ENCODE measurements around the gene TMEM69.
"Not testable (repeated sequence)": the region's sequence is repeated elsewhere in the genome, so short reads cannot be mapped to it uniquely, and the experiment has no call there.

Gene TMEM69

DNA sequence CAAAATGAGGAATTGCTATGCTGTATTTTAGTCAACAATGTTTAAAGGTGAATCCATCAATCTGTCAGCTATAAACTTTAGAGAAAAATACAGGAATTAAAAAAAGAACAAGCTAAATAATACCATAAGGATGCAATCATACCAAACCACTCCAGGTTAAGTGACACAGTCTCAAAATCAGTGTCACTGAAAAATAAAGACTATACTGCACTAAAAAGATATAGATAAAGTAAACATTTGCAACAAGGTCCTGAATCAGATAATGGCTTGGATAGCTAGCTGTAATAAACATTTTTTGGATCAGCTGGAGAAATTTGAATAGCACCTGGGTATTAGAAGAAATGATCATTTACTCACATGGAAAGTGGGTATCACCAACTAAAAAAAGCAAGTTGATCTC, 9.5 kb upstream of the TMEM69 start:
- no peak for DNase-seq (ENCODE audit: low read depth)

DNA sequence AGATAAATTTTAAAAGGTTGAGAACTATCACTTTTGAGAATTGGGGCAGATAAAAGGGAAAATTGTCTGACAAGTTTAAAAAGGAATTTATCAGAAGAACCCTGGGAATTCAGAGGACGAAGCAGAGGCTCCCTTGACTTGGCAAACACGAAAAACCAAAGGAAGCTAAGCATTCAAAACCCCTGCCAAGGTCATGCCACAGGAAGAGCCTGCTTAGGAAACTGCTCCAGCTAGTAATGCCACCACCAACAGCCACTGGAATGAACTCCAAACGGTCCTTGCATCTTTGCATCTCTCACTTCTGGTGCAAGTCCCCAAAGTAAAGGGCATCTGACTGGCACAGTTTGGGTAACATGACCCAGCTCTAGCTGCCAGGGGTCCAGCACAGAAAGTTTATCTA, 8.9 kb upstream of the TMEM69 start:
- no peak for DNase-seq (ENCODE audit: low read depth)

DNA sequence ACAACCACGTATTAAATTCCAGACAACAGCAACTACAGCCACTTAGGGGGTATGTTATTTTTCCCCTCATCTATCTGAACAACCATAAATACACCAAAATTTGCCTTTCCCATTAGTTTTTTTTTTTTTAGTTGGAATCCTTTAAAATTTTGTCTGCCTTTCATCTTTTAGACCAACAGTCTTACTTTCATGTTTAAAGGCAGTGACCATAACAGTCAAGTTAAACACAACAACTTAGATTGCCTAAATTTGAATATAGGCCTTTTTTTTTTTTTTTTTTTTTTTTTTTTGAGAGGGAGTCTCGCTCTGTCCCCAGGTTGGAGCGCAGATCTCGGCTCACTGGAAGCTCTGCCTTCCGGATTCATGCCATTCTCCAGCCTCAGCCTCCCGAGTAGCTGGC, 5.0 kb upstream of the TMEM69 start:
- no peak for DNase-seq (ENCODE audit: low read depth)

DNA sequence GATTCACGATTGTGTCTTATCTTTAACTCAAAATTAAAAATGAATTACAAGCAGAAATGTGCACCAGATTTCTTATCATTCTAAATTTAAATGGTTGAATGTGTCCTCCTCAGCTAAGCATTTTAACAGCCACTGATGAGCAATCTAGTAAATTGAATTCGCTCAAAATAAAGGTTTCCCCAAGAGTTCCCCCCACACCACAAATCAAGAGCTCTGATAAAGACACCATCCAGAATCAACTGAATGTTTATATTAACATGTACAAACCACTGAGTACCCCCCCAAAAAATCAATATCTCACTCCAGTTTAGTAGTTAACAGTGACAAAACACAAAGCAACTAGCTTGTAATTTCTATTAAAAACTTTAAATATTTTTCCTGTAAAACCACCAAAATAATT, 3.6 kb upstream of the TMEM69 start:
- no peak for DNase-seq (ENCODE audit: low read depth)

DNA sequence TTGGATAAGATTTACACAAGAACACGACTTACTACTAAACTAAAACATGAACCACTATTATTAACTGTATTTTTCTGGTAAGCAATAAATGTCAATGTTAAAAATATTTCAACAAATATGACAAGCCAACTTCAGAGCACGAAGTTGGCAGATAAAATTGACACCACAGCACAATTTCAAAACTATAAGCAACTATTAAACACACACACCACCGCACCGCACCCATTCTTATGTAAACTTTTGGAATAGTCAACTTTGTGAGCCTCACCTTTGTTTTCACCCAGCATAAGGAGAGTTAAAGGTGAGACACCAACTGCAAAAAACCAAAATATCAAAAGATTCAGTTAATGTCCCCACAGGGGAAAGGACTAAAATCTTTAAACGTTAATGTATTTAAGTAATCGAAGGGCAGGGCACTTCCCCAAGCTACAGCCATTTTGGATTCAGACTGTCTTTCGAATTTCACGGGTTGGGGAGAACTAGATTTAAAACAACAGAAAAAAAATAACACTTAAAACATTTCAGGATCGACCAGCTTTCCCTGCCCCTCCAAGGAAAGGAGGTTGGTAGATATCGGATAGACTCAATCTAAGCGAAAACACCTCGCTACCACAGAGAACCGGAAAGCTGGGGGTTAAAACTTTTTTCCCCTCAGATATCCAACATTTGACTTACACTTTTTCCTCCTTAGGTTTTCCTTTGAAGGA, 2.5 kb upstream of the TMEM69 start:
- no peak for DNase-seq (ENCODE audit: low read depth)

DNA sequence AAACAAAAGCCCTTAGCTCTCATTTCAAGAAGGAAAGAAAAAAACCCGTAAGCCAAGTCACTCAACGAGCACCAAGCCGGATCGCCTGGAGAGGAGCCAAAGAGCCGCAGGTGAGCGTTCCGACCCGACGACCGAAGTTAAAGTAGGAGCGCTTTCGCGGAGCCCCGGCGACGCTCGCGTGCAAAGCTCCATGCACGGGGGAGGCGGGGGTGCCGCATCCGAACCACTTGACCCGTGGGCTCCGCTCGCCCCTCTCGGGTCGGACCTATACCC, 2.0 kb upstream of the TMEM69 start:
- no peak for DNase-seq (ENCODE audit: low read depth)

DNA sequence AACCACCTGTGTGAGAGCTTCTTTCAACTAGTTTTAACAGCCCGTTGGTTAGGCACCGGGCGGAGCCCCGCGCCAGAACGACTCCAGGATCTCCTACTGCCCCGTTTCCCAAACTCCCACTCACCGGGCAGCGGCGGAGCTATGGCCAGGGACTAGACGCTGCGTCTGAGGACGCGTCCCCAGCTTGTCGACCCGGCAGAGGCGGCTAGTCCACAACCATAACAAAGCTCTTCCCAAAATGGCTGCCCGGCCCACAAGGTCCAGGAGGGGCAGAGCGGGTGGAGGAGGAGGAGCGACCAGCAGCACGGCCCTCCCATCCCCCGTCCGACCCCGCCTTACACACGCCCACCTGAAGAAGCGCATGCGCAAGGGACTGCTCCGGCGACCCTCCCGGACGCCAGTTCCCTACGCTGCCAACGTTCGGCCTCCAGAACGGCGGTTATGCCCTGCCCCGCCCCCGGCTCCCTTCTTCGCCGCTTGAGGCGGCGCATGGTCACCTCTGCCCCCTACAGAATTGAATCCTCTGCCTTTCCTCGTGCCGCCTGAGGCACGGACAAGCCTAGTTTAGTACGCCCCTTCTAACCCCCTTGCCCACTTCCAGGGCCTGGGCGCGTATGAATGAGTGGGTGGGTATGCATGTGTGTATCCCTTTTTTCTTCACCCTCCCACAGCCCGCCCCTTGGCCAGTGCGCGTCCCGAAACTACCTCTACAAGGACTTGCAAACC, 1.5 kb upstream of the TMEM69 start, which contains the start of gene GPBP1L1:
TSS of gene GPBP1L1 (minus strand) at position 246 of the 726 bp plus-strand sequence. CDS start 27,446 bp downstream, outside the sequence.
- peak; percentile 93 for DNase-seq (ENCODE audit: low read depth)

DNA sequence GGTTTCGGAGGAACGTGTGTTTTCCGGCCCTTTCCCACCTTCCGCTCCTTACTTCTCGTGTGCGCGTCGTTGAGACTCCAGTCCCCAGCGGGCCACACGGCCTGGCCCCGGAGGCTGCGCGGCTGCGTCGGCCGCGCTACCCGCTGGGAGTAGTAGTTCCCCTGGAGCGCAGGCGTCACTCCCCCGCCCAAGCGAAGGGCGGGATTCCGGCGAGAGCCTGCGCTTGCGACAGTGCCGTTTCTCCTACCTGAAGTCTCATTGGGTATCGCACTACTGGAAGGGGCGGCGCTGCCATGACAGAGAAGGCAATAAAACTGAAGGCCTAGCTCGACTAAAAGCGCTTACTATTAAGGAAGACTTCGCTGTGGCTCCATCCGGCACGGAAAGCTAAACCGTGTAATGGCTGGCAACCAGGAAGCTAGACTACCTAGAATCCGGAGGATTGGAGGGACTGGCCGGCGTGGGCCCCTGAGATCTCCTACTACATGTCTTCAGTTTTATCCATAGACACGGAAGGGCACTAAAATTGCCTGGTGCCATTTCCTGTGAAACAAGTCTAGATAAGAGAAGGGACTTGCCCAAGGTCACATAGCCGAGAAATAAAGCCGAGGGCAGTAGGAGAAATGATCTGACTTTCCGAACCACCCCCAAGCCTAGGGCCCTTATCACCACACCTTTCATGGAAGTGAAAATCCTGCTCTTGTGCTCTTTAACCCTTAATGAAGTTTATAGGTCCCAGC, 797 bp upstream of the TMEM69 start:
- DNase-seq (ENCODE audit: low read depth) = peak; percentile 98

DNA sequence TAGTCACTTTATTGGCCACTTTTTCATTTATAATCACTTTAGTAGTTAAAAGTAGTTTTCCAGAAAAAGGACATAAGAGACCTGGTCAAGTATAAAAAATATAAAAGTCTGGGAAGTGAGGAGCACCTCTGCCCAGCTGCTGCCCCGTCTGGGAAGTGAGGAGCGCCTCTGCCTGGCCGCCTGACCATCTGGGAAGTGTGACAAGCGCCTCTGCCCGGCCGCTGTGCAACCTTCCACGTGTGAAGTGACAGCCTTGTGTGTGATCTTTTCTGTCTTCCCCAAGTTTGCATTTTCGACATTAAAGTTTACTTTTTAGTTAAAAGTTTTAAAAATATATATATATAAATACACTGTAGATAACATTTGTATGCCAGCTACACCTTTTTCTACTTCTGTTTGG, 5.8 kb downstream of the TMEM69 start:
- DNase-seq (ENCODE audit: low read depth) = not testable (repeated sequence)

DNA sequence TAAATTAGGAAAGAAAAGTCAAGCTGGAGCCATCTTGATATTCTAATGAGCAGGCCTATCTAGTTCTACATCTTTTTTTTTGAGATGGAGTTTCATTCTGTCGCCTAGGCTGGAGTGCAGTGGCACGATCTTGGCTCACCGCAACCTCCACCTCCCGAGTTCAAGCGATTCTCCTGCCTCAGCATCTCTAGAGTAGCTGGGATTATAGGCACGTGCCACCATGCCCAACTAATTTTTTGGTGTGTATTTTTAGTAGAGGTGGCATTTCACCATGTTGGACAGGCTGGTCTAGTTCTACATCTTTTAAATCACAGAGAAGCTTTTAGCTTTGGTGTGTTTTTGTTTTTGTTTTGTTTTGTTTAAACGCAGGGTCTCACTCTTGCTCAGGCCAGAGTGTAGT, 6.8 kb downstream of the TMEM69 start:
- no peak for DNase-seq (ENCODE audit: low read depth)

DNA sequence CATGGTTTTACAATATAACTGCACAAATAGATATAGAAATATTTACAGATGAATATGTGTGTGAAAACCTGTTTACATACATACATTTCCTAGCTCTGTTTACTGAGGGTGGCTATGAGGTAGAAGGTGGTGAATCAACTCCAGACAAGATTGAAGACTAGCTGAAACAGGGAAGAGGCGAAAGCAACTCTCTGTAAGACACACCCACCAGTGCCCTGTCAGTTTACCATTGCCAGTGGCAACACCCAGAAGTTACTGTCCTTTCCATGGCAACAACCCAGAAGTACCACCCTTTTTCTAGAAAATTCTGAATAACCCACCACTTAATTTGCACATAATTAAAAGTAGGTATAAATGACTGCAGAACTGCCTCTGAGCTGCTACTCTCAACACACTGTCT, 16.7 kb downstream of the TMEM69 start:
- no peak for DNase-seq (ENCODE audit: low read depth)

DNA sequence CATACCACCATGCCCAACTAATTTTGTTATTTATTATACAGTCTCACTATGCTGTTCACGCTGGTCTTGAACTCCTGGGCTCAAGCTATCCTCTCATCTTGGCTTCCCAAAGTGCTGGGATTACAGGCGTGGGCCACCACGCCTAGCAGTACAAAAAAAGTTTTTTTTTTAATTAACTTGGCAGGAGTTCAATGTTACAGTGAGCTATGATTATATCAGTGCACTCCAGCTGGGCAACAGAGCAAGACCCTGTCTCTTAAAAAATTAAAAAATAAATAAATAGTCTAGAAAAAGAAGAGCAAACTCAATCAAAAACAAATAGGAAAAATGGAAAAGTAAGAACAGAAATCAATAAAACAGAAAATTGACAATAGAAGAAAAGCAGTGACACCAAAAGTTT, 25.7 kb downstream of the TMEM69 start:
- DNase-seq (ENCODE audit: low read depth) = no peak

DNA sequence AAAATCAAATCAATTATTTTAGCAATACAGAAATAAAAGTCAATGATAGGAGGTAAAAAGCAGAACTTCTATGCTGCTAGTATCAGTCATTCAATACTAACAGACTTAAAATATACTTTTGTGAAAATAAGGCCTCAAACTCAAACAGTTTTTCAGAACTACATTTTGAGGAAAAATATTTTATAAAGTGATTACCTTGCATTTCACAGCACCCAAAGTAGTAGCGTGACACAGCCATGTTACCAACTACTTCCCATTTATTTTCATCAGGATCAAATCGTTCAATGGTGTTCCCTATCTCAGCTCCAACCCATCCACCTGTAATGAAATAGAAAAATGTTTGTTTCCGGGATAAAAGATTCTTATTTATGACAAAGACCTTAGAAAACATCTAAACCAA, 28.7 kb downstream of the TMEM69 start:
- DNase-seq (ENCODE audit: low read depth) = no peak

DNA sequence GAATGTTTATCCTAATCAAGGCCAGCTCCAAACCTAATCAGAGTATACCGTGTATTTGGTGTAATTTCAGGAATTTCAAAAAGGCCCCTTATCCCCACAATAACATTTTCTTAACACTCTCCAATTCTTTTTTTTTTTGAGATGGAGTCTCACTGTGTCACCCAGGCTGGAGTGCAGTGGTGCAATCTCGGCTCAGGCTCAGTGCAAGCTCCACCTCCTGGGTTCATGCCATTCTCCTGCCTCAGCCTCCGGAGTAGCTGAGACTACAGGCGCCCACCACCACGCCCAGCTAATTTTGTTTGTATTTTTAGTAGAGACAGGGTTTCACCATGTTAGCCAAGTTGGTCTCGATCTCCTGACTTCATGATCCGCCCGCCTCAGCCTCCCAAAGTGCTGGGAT, 29.4 kb downstream of the TMEM69 start:
- DNase-seq (ENCODE audit: low read depth) = not testable (repeated sequence)

DNA sequence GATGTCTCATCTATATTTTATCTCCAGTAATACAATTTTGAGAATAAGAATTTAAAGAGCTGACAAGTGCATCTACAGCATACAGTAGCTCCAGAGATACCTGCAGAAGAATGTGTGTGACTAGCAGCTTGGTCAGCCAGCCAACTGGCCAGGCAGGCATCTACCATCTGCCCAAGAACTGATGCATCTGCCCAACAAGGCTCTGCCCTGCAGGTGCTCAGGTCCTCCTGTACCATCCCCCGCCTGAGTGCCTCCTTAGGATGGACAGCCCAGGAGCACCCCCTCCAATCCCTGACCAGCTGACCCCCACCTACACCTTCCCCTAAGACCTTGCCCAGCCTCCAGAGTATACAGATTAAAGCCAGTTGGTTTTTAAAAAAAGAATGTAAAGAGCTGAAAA, 30.3 kb downstream of the TMEM69 start:
- DNase-seq (ENCODE audit: low read depth) = no peak

DNA sequence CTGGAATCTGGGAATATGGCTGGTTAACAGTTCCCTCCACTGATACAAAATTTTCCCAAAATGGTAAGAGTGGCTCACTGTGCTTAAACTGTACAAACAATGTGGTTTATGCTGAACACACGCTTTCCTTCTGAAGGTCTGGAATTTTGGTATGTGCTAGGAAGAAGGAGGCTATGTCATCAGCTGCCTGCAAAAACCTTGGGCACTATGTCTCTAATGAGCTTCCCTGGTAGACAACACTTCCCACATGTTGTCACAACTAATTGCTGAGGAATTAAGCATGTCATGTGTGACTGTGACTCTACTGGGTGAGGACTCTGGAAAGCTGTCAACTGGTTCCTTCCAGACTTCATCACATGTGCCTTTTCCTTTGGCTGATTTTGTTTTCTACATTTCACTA, 33.2 kb downstream of the TMEM69 start:
- peak; percentile 28 for DNase-seq (ENCODE audit: low read depth)

DNA sequence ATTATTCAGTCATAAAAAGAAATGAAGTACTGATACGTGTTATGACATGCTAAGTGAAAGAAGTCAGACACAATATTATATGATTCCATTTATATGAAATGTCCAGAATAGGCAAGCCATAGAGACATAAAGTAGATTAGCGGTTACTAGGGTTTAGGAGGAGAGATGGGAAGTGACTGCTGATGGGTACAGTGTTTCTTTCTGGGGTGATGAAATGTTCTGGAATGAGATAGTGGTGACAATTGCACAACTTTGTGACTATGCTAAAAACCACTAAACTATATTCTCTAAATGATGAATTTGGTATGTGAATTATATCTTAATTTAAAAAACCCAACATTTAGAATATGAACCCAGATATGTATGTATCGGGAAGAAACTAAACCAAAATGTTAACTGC, 34.8 kb downstream of the TMEM69 start:
- peak; percentile 10 for DNase-seq (ENCODE audit: low read depth)

DNA sequence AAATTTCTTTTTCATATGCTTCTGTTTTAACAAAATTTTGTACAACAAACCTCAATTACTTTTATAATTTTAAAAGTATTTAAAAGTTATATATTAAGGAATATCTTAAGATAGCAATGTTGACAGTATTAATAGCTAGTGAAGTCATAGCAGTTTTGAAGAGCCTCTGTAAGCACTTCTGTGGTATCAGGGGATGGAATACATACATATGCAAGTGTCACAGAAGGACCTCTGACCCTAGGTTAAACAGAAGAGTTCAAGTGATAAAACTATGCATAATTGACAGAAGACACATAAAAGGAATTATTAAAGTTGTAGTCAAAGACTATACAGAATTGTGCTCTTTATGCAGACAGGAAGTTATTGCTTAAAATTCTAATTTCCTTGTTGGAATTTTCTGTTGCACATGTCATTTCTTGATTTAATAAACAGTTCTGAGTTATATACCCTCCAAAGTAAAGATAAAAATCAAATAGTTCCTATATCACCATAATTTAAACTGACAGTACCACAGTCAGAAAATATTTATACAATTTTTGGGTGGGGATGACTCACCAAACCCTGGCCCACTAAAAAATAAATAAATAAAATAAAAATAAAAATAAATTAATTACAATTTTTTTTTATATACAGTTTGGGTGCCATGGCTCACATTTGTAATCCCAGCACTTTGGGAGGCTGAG, 35.4 kb downstream of the TMEM69 start:
- DNase-seq (ENCODE audit: low read depth) = no peak

DNA sequence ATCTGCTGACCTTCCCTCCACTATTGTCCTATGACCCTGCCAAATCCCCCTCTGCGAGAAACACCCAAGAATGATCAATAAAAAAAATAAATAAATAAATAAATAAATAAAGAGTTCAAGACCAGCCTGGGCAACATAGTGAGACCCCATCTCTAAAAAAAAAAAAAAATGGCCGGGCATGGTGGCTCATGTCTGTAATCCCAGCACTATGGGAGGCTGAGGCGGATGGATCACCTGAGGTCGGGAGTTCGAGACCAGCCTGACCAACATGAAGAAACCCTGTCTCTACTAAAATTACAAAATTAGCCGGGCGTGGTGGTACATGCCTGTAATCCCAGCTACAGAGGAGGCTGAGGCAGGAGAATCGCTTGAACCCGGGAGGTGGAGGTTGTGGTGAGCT, 38.0 kb downstream of the TMEM69 start:
- DNase-seq (ENCODE audit: low read depth) = not testable (repeated sequence)

DNA sequence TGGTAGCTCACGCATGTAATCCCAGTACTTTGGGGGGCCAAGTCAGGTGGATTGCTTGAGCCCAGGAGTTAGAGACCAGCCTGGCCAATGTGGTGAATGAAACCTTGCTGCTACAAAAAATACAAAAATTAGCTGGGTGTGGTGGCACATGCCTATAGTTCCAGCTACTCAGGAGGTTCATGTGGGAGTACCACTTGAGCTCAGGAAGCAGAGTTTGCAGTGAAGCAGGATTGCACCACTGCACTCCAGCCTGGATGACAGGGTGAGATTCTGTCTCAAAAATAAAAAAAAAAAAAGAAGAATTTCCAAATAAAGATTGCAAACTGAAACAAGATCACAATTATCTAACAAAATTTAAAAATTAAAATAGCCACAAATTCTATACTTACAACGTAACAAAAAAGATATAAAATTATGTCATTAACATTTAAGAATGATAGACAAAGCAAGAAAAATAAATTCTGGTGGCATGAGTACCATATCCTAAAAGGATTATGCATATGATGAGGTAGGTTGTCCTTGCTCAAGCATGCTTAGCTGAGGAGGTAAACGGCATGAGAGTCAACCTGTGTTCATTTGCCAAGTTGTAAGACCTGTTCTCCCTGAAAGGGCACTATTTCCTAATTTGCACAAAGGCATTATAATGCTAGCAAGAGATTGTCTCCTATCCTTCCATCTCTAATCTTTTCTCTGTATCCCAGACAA, 42.2 kb downstream of the TMEM69 start:
- no peak for DNase-seq (ENCODE audit: low read depth)

DNA sequence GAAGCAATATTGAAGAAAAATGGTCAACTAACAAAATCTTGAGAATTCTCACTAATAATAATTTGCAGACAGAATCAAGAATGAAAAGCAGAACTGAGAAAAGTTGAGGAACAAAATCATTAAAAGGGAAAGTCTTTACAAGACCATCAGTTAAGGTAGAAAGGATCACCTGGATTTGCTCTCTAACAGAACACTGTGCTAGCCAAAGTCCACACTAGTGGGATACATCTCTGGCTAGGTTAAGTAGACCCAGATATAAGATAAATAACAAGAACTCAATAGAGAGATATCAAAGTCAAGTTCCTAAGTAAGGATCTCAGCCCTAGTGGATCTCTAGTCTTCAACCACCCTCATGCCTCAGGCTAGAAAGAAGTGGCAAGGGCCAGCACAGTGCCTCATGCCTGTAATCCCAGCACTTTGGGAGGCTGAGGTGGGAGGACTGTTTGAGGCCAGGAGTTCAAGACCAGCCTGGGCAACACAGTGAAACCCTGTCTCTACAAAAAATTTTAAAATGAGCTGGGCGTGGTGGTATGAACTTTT, 42.9 kb downstream of the TMEM69 start:
- no peak for DNase-seq (ENCODE audit: low read depth)

DNA sequence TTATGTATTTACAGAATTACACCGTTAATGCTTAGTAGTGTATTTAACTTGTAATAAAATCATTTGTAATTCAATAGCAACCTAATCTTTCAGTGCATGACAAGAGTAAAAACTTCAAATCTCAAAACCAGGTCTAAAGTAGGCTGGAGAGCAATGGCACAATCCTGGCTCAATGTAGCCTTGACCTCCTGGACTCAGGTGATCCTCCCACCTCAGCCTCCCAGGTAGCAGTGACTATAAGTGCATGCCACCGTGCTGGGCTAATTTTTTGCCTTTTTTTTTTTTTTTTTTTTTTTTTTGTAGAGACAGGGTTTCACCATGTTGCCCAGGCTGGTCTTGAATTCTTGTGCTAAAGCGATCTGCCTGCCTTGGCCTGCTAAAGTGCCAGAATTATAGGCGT, 51.2 kb downstream of the TMEM69 start:
- DNase-seq (ENCODE audit: low read depth) = no peak

All from GM04504 (cell line).